C4-2B (cell line): Measurements from ENCODE around the gene MYCBPAP.

Experiments used
- CTCF ChIP-seq: fragments of 450-650 bp; conservative IDR thresholded peaks from 2 replicates; pipeline ENCODE4 v1.5.1; 2017; ENCODE audit warnings: mild to moderate bottlenecking
- ZFX ChIP-seq: fragments of 450-650 bp; IDR thresholded peaks from 2 replicates; pipeline ENCODE4 v1.6.1; 2017

GRCh38 chr17:50464121-50464520, 44.1 kb upstream of the MYCBPAP start:
- TF ChIP-seq CTCF (no peak), ZFX (no peak)
